A549 (cell line): ENCODE results near the gene ROR2.

Source experiments
- BHLHE40 ChIP-seq: IDR thresholded peaks from 2 replicates; pipeline ENCODE4 v1.6.1; 2012; ENCODE audit warnings: low read depth, low read length, inconsistent platforms
- CTCF ChIP-seq: fragments of >200 bp; sonication (Bioruptor Twin); formaldehyde crosslinking; IDR thresholded peaks from 3 replicates; pipeline ENCODE4 v1.5.1; 2016
- FOSL2 ChIP-seq, 2 experiments: fragments of 450-650 bp in 1 of 2; fragments of >200 bp in 1 of 2; sonication (Bioruptor Twin) in 1 of 2; formaldehyde crosslinking; IDR thresholded peaks; 2 replicates each; pipeline versions ENCODE4 v1.5.0 to v1.6.1; 2016 to 2020; ENCODE audit warnings: mild to moderate bottlenecking in 1 of 2, moderate library complexity in 1 of 2
- JUN ChIP-seq, 2 experiments: fragments of >200 bp; sonication (Bioruptor Twin); formaldehyde crosslinking; IDR thresholded peaks; 2 replicates in 1 of 2; 3 replicates in 1 of 2; pipeline ENCODE4 v1.6.1; 2016 to 2017
- JUNB ChIP-seq: fragments of >200 bp; sonication (Bioruptor Twin); formaldehyde crosslinking; IDR thresholded peaks from 2 replicates; pipeline ENCODE4 v1.6.1; 2016
- MAFK ChIP-seq: fragments of 450-650 bp; IDR thresholded peaks from 2 replicates; pipeline ENCODE4 v1.6.1; 2014; ENCODE audit not compliant: partially characterized antibody
- NFE2L2 ChIP-seq: fragments of 150-350 bp; conservative IDR thresholded peaks from 2 replicates; pipeline ENCODE4 v1.6.1; 2014; ENCODE audit warnings: low read length
- POLR2A ChIP-seq: IDR thresholded peaks from 2 replicates; pipeline ENCODE4 v1.6.1; 2012; ENCODE audit warnings: mild to moderate bottlenecking, low read length
- ZSCAN20 ChIP-seq: fragments of 250-450 bp; sonication (Bioruptor Pico); IDR thresholded peaks from 2 replicates; pipeline ENCODE4 v1.8.0; 2022; ENCODE audit warnings: mild to moderate bottlenecking, moderate library complexity
- TF ChIP-seq, protein P1 (sequence below): fragments of 150-350 bp; IDR thresholded peaks from 2 replicates; pipeline ENCODE4 v1.6.1; 2014; ENCODE audit warnings: low read depth, mild to moderate bottlenecking, low read length

GRCh38 chr9:91577633-91578061 lies 372.4 kb downstream of the ROR2 start:
- TF ChIP-seq POLR2A (no peak), BHLHE40 (no peak), CTCF (no peak), FOSL2 (IDR thresholded peaks at IDR 0.05) (no peak), FOSL2 (CRISPR knock-in tag; IDR thresholded peaks at IDR 0.05) (no peak), JUNB (no peak), ZSCAN20 (CRISPR knock-in tag) (no peak), MAFK (no peak), JUN (IDR thresholded peaks at IDR 0.05) (no peak), NFE2L2 (no peak)
- TF ChIP-seq, protein P1, sequence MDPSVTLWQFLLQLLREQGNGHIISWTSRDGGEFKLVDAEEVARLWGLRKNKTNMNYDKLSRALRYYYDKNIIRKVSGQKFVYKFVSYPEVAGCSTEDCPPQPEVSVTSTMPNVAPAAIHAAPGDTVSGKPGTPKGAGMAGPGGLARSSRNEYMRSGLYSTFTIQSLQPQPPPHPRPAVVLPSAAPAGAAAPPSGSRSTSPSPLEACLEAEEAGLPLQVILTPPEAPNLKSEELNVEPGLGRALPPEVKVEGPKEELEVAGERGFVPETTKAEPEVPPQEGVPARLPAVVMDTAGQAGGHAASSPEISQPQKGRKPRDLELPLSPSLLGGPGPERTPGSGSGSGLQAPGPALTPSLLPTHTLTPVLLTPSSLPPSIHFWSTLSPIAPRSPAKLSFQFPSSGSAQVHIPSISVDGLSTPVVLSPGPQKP: no peak
